SK-N-MC (cell line): ENCODE results near the gene TRAM2.

Experiments used
- EZH2 ChIP-seq: fragments of 200-600 bp; sonication (generic); IDR thresholded peaks from one replicate; pipeline ENCODE4 v1.6.1; 2017; ENCODE audit warnings: antibody characterized with exemption
- FOXP2 ChIP-seq: optimal IDR thresholded peaks from 2 replicates; pipeline ENCODE3; 2011; ENCODE audit warnings: mild to moderate bottlenecking, moderate library complexity; ENCODE audit not compliant: insufficient read depth; ENCODE audit errors: extremely low read length, control extremely low read depth
- POLR2AphosphoS5 ChIP-seq: IDR thresholded peaks from 2 replicates; pipeline ENCODE4 v1.6.1; 2012; ENCODE audit warnings: mild to moderate bottlenecking, low read depth, low read length, borderline replicate concordance

GRCh38 chr6:52482903-52483670, 93.8 kb downstream of the TRAM2 start:
- TF ChIP-seq POLR2AphosphoS5: no peak
- TF ChIP-seq EZH2: no peak
- TF ChIP-seq FOXP2: no peak
